Activated T-helper 9 cell treated with anti-CD3 and anti-CD28 coated beads, Interleukin-2, amount 50 U/mL, for 16 hours (primary cell): ENCODE data around the gene URGCP.
"Not testable (repeated sequence)": the region's sequence is repeated elsewhere in the genome, so short reads cannot be mapped to it uniquely, and the experiment has no call there.

Source experiments
- DNase-seq: peaks from one replicate; pipeline ENCODE4 v3.0.0-alpha.2; 2020; ENCODE audit warnings: low read depth

Gene URGCP

DNA sequence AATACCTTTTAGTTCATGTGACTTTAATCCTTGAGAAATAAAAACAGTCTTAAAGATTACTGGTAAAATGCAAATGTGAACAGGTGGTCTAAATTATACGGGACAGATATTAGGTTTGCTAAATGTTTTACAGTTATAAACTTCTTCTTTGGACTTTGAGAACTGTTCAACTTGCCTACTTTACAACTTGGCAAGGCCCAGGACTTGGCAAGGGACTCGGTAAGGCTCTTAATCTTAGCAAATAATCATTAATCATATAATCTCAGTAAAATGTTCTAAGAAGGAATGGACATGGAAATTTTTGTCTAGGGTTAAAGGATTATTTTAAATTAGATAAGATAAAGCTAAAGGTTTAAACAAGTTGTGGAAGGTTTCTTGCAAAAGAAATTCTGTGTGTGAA lies 15.0 kb upstream of the URGCP start:
- DNase-seq = no peak

DNA sequence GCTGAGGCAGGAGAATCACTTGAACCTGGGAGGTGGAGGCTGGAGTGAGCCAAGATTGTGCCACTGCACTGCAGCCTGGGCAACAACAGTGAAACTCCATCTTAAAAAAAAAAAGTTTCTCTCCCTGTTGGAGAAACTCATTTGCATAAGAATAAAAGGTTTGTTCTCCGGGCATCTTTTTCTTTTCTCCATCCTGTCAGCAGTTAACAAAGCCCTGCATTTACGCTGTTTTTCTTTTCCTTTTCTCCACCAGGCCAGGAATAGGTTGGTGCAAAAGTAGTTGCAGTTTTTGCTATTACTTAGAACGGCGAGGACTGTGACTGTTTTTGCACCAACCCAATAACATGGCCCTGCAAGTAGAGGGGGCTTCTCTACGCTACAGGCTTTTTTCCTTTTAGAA lies 9.5 kb upstream of the URGCP start:
- DNase-seq = no peak

DNA sequence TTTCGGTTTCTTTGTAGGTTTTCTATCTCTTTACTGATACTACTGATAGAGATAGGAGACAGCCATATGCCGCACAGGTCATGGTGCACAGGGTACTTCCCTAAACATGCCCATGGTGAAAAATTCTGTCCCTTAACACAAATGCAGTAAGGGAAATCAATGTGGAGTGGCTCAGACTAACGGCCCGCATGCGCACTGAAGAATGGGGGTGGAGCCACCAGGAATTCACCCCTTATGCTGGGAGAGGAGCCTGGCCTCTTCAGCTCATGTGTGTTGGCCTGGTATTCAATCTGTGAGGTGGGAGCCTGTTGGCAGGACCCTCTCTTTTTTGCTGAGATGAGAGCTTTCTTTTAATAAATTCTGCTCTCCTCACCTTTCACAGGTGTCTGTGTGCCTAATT lies 8.4 kb upstream of the URGCP start:
- DNase-seq = no peak

DNA sequence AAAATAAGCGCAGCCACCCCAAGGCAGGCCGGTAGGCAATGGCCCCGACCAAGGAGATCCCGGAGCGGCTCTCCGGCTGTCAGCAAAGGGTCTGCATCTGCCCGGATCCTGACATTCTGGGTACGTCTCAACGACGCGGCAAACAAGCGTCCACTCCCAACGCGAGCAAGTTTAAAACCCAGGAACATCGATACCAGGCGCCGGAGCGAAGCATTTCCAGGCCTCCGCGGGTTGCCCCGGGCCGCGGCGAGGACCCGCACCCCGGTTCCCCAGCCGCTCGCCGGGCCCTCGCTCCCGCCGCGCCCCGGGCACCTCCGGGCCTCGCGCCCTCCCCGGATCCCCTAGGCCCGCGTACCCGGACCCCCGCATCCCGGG lies 453 bp downstream of the URGCP start:
- DNase-seq = no peak

DNA sequence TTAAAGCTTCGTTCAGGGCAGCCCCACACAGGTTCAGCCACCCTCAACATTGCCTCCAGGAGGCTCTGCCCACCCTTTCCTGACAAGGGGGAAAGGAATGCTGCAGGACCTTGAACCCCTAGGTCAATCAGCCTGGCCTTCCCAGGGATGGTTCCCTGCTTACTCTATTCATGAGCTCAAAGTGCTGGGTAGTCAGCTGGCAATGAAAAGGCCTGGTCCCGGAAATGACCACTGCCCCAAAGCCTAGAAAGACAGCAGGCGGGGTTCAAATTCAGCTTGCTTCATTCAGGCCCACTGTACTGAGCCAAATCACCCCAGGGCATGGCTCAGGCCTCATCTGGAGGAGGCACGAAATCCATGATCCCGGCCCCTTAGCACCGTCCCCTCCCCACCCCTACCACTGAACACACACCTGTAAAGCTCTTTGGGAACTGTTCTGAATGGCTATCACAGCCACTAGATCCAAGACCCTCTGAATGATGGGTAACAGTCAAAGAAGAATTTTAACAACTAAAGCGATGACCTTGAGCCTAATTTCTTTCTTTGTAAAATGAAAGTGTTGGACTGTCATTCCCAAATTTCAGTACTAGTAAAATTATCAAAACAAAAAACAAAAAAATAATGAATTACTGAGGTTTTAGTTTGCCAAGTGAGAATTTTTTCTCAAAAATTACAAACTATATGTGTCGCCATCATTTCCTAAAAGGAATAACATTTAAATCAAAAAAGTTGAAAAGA lies 1.0 kb downstream of the URGCP start:
- no peak for DNase-seq

DNA sequence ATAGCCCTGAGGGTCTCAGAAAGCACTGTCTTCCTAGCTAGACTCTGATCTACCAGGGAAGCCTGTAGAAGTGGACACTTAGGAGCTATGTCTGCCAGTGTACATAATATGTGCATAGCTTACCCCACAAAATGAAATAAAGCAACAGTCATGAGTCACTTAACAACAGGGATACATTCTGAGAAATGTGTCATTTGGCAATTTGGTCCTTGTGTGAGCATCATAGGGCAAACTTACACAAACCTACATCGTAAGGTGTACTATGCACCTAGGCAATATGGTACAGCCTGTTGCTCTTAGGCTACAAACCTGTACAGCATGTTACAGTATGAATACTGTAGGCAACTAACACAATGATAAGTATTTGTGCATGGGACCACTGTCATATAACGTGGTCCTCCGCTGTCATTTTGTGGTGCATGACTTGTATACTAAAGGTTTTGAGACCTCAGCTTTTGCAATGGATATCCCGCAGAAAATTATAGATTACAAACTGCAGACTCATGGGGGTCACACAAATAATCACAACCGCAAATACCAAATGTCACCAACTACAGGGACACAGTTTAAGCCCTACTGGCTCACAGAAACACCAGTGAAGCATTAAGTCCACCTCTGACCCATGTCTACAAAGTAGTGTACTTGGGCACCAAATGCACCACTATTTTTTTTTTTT lies 1.7 kb downstream of the URGCP start:
- DNase-seq = no peak

DNA sequence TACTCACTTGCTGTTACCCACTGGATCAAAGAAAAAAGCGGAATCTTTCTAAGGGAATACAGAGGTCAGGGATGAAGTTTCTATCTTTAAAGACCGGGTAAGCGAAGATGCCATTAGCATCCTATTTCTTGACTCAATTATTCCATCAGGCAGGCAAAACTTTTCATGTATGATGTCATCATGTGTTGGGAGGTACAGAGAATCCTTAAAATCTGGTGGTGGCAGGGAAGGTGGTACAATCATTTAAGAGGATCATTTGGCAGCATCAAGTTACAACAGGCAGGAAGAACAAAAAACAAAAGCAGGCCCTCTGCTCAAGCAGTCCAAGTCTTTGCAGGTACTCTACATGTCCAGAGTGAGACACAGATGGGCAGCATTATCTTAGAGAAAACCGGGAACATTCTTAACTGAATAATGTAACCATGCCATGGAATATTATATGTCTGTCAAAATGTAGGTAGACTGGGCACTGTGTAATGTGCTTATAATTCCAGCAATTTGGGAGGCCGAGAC lies 3.8 kb downstream of the URGCP start:
- no peak for DNase-seq

DNA sequence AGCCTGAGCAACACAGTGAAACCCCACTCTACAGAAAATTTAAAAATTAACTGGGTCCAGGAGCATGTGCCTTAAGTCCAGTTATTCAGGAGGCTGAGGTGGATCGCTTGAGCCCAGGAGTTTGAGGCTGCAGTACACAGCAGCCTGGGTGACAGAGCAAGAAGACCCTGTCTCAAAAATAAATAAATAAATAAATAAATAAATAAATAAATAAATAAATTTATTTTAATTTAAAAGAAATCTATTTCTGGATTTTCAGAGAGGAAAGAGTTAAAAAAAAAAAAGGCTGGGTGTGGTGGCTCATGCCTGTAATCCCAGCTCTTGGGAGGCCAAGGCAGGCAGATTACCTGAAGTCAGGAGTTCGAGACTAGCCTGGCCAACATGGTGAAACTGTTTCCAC lies 7.8 kb downstream of the URGCP start:
- not testable (repeated sequence) for DNase-seq

DNA sequence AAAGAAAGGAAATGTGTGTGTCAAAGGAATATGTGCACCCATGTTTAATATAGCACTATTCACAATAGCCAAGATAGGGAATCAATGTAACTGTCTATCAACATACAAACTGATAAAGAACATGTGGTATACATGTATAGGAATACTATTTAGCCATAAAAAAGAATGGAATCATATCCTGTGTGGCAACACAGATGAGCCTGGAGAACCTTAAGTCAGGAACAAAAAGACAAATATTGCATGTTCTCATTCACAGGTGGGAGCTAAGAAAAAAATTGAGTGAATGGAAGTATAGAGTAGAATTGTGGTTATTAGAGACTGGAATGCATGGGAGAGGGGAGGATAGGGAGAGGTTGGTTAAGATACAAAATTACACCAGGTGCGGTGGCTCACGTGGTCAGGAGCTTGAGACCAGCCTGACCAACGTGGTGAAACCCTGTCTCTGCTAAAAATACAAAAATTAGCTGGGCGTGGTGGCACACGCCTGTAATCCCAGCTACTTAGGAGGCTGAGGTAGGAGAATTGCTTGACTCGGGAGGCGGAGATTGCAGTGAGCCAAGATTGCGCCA lies 10.5 kb downstream of the URGCP start:
- no peak for DNase-seq

DNA sequence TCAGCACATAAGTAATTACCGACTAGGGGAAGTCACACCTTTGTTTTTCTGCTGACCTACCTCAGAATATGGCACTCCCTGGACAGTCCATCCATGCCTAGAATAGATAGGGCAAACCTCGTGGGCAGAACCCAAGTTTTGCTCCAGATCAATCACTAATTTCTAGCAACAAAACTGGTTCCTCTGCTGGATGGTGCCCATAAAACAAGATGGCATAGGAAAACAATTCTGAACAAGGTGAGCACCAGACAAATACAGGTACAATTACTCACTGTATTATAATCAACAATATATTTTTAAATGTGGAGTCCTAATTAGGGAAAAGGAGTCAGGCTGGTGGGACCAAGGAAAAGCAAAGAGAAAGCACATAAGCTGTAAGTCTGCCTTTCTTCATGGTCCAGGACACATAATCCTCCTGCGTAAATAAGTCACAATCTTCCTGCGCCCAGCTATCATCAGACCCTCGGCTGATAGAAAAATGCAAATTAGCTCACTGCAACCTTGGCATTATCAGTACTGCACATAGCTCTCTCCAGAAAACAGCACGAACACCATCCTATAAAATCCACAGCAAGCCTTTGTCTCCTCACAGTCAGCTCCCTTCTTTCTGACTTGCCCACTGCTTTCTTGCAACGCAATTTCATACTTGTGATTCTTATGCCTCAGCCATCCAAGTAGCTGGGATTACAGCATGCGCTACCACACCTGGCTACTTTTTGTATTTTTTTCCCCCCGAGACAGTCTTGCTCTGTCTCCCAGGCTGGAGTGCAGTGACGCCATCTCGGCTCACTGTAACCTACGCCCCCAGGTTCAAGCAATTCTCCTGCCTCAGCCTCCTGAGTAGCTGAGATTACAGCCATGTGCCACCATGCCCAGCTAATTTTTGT lies 15.1 kb downstream of the URGCP start:
- no peak for DNase-seq

DNA sequence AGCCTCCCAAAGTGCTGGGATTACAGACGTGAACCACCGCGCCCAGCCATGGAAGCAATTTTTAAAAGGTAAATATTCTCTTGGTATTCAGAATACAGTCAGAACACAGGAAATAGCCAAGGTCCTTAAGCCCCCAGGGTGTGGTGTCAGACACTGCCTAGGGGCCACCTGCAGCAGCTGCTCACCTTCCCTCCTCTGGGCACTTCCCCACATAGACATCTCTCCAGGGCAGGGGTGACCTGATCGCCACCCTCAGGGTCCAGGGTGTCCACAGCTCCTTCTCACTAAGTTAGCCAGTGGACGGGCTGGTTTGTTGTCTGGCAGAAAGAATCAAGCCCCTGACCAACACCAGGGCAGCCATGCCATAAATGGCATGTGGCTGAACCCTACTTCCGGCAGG lies 15.9 kb downstream of the URGCP start:
- no peak for DNase-seq

DNA sequence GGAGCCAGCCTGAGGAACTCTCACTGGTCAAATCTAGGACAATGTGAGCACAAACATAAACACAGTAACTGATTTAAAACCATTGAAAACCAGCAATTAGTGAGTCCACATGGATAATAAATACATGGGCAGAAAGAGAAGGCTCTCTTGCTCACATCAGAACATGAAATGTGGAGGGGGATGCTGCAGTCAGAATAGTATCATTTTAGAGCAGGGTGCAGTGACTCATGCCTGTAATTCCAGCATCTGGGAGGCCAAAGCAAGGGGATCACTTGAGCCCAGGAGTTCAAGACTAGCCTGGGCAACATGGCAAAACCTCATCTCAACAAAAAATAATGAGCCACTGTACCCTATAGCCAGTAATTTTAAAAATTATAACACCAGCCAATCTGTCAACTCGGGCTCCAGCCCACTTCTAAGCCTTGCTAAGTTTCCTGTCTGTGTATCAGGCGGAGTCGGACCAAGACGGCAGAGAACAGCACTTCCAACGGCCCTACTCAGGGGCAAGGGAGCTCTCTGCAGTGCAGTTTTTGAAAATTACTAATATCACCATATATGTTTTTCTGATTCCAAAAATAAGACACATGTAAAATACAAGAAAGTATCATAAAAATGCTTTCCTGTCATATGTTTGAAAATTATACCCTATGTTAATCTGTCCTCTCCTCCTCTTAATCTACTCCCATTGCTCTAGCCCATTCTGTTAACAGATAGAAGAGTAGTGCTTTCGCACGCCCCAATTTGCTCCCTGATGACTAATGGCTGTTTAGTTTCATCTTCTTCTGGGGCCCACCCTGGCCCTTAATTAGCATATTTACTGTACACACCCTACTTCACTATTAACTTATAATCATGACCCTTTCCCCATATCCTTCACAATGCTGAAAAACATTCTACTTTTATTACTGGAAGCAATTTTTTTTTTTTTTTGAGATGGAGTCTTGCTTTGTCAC lies 17.1 kb downstream of the URGCP start:
- DNase-seq = no peak

DNA sequence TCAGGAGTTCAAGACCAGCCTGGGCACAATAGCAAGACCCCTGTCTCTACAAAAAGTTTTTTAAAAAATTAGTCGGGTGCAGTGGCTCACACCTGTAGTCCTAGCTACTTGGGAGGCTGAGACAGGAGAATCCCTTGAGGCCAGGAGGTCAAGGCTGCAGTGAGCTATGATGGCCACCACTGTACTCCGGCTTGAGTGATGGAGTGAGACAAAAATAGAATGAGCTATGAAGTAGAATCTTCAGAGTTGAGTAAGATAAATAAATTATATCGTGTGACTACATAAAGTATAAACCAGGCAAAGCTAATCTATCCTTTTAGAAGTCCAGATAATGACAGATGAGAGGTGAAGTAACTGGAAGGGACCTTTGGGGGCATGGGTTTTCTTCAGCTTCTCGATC lies 21.8 kb downstream of the URGCP start:
- DNase-seq = no peak

DNA sequence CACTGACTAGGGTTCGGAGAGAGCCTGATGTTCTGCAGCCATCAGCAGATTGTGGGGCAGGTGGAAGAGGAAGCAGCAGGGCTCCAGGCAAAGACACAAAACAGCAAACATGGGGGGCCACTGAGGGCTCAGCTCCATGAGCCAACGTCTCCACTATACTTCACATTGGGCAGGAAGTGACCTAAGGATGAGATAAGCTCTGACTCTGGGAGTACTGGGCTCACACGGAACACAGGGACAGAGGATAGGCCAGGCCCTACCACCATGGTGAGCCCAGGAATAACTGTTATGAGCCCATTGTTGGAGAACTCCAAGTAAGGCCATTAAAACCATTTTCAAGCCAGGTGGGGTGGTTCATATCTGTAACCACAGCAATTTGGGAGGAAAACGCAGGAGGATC lies 22.2 kb downstream of the URGCP start:
- no peak for DNase-seq

DNA sequence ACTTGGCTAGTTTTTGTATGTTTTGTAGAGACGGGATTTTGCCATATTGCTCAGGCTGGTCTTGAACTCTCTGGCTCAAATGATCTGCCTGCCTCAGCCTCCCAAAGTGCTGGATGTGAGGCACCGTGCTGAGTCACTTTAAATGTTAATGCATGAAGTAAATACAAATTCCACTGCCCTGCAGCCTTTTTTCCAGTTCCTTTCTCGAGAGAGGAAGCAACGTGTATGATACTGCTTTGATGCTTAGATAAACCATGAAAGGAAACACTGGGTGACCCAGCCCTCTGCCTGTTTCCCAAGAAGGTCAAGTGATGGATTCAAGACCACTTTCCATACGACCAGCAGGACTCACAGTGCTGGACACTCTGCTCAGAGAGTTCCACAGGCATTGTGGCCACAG lies 25.8 kb downstream of the URGCP start:
- DNase-seq = no peak

DNA sequence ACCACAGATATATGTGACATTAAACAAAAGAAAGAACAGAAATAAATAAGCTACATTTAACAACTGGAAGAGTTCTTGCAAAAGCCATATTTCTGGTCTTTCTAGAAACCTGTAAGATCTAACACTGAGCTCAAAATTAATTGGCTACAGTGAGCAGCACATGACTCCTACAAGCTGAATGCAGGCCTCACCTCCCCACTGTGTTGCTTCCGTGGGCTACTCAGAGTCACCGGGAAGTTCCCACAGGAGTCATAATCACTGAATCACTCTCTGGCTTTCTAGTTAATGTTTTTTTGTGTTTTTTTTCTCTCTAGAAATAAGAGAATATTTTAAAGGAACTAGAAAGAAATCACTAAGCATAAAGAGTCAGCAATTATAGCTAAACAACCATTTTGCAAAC lies 26.9 kb downstream of the URGCP start:
- no peak for DNase-seq

DNA sequence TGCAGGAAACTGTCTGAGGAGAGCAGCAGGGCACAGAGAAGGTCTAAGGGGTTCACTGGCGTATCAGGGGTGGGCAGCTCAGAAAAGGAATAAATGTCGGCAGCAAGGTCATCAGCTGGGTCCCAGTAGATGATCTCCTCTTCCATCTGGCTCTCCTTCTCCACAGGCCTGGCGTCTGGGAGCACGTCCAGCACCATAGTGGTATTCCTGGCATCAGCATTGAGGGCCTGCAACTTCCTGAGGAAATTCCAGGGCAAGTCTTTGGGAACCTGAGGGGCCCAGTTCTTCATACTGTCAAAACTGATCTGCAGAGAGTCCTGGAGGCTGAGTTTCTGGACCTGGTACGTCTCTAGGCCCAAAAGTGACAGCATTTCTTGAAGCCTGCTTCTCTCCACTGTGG lies 27.5 kb downstream of the URGCP start:
- DNase-seq = no peak

DNA sequence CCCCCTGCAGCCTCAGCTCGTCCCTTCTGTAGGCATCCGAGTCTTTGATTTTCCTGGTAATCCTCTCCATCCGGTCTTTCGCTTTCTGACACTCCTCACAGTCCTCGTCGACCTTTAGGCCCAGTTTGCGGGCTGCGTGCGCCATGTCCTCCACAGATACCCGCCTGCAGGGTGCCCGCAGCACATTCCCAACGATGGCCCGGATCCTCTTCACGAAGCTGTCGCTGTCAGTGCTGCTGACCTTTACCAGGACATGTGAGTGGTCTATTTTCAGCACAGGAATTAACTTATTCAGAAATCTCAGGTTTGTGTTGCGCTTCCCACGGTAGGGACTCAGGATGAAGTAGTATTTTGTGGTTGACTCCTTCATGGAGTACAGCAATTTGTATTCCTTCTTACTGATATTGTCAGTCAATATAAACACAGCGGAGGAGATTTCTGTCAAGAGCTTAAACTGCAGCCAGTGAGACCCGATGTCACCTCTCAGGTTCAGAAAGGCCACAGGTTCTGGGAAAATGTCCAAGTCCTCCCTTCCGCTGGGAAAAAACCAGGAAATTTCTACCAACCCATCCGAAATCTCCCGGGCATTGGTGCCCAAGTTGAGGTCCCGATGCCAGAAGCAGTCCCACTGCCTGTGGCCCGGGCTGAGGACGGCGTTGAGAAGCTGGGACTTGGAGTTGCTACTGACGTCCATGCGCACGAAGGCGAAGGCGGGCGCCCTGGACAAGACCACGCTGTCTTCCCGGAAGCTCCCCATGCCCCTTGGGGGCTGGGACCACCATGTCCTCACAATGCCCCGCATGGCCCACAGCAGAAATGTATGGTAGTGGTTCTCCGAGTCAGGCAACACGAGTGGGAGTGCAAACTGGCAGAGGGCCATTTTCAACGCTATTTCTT lies 28.2 kb downstream of the URGCP start:
- no peak for DNase-seq

DNA sequence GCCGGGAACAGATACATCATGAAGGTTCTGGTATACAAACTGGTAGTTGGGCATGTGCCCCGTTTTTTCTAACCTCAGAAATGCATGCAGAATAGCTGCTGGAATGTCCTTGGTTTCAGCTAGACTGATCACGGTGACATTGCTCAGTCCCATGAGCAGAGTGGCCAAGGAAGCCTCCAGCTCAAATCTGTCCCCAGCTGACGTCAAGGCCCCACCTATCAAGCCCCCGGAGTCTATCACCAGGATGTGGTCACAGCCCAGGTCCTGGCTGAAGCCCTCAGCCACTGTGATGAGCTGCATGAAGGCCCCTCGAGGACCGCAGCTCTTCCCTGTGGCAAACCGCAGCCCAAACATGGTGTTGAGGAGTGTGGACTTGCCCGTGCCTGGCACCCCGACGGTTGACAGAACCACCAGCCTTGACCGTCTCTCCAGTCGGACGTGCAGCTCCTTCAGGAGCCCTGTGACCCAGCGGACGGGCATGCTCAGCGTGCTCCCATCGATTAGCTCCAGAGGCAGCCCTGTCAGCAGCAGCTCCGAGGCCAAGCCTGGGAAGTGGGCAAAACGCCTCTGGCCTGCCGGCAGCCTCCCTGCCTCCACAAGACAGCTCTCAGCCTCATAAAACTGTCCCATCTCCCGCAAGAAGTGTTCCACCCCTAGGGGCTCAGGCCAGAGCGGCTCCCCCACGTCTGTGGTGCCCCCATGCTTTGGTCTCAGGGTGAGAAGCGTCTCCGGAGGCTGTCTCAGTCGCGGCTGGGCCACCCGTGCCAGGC lies 29.2 kb downstream of the URGCP start:
- DNase-seq = no peak

DNA sequence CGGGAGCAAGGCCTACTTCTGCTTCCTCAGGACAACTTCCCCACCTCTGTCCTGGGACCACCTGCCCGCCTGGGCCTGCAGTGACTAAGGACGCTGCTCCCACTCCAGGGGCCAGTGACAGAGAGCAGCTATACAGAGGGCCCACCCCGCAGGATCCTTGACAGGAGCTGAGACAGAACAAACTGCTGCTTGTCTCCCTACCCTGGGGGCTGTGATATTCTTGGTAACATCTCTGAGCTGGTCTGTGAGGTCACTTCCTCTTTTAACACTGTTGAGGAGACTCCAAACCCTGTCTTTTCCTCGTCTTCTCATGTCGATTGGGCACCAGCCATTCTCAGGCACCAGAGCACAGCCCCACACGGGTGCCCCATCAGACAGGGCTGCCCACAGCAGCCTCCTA lies 30.2 kb downstream of the URGCP start:
- DNase-seq = no peak
